Testis (tissue), 3 donors: ENCODE results near the gene DPP10. TPM values are rescaled to one million over a fixed set of nuclear protein-coding genes. Genes with fewer than 3 reads are reported as not detected.

Experiments
- DNase-seq: peaks from one replicate; pipeline ENCODE4 v3.0.0-alpha.2; 2019
- H3K27ac ChIP-seq, 2 donors: fragments of 200-600 bp; sonication (generic); one replicate each; pipeline ENCODE4 v1.5.1; 2019
- H3K27me3 ChIP-seq: fragments of 200-600 bp; sonication (generic); one replicate; pipeline ENCODE4 v1.5.1; 2019
- H3K36me3 ChIP-seq: fragments of 200-600 bp; sonication (generic); one replicate; pipeline ENCODE4 v1.5.1; 2017; ENCODE audit warnings: low read depth; ENCODE audit errors: missing control alignments
- H3K4me1 ChIP-seq: fragments of 200-600 bp; sonication (generic); one replicate; pipeline ENCODE4 v1.5.1; 2019
- H3K4me3 ChIP-seq, 2 donors: fragments of 200-600 bp; sonication (generic); one replicate each; pipeline ENCODE4 v1.5.1; 2017 to 2019
- H3K9me3 ChIP-seq: fragments of 200-600 bp; sonication (generic); one replicate; pipeline ENCODE4 v1.5.1; 2017
- CTCF ChIP-seq, 3 experiments: fragments of 450-650 bp in 2 of 3; fragments of 200-600 bp in 1 of 3; sonication (generic) in 1 of 3; IDR thresholded peaks; one replicate each; pipeline ENCODE4 v1.5.1; 2016 to 2019; ENCODE audit warnings: antibody characterized with exemption in 3 of 3, mild to moderate bottlenecking in 2 of 3, moderate library complexity in 1 of 3
- POLR2A ChIP-seq: fragments of 450-650 bp; IDR thresholded peaks from one replicate; pipeline ENCODE4 v1.6.1; 2017; ENCODE audit warnings: antibody characterized with exemption, mild to moderate bottlenecking, moderate library complexity
- WGBS, 2 donors: methylation state at CpG; one replicate each; pipeline ENCODE4 v1.1.5; 2018; 5-methylcytosine and 5-hydroxymethylcytosine counted together
- intact Hi-C: fragments of 100-400 bp; cut with DNase I; formaldehyde crosslinking; loops from one replicate; pipeline ENCODE4 v1.15.1; 2023; ENCODE audit warnings: low total_unique reads
- polyA plus RNA-seq: library from polyadenylated mRNA; stranded (reverse); fragments of 350-450 nt; fragmentation: Illumina TruSeq; extraction: RNeasy Lipid Tissue Mini Kit (QIAGEN cat#74804); gene quantifications from one replicate; pipeline ENCODE4 v1.2.3, GENCODE V29; 2014; ENCODE audit warnings: low read depth, low replicate concordance; ENCODE audit not compliant: insufficient read depth
- total RNA-seq, 2 donors: library from RNA; depleted of rRNA; stranded (reverse); fragments of >200 nt; gene quantifications; one replicate each; pipeline ENCODE4 v1.2.3, GENCODE V29; 2016

Gene DPP10
- total and polyA plus RNA-seq, 3 donors from 2014 or later, result 1.7 to 6.7 (median 6.7) TPM

- intact Hi-C loops, result no loop called here
- H3K27me3 ChIP-seq, result no peaks in the 10 kb centered on the region
- 84 to 89% methylated on average over 3 of the region's 3 CpGs for WGBS, 2 donors
- H3K4me1 ChIP-seq, result no peaks in the 10 kb centered on the region
- H3K27ac ChIP-seq, result no peak overlapping the region
- no peaks in the 10 kb centered on the region for H3K36me3 ChIP-seq
- H3K9me3 ChIP-seq, result no peaks in the 10 kb centered on the region
- TF ChIP-seq CTCF (IDR thresholded peaks at IDR 0.05) (no peak), POLR2A (no peak)
- no peak overlapping the region for H3K4me3 ChIP-seq
- DNase-seq, result no peak
Measured at GRCh38 chr2:115034801-115035200, 592.4 kb downstream of the DPP10 start.

- 74 to 92% methylated on average over 2 of the region's 2 CpGs for WGBS, 2 donors
Measured at GRCh38 chr2:115036818-115037217, 594.4 kb downstream of the DPP10 start.

GRCh38 chr2:115057473-115057872 lies 615.0 kb downstream of the DPP10 start:
- no peak overlapping the region for H3K27ac ChIP-seq
- no peaks in the 10 kb centered on the region for H3K9me3 ChIP-seq
- no peak for DNase-seq
- H3K36me3 ChIP-seq, result no peaks in the 10 kb centered on the region
- H3K4me3 ChIP-seq, result no peak overlapping the region
- WGBS, 2 donors, result 60 to 66% methylated on average over 2 of the region's 2 CpGs
- H3K27me3 ChIP-seq, result no peaks in the 10 kb centered on the region
- no peak for TF ChIP-seq CTCF (IDR thresholded peaks at IDR 0.05)
- TF ChIP-seq POLR2A, result no peak
- intact Hi-C loops, result no loop called here
- H3K4me1 ChIP-seq, result no peaks in the 10 kb centered on the region

More at GRCh38 chr2:115036818-115037217, 594.4 kb downstream of the DPP10 start:
- H3K9me3 ChIP-seq, result no peaks in the 10 kb centered on the region
- no peak overlapping the region for H3K27ac ChIP-seq
- DNase-seq, result no peak
- H3K36me3 ChIP-seq, result no peaks in the 10 kb centered on the region
- no peak overlapping the region for H3K4me3 ChIP-seq
- TF ChIP-seq POLR2A (no peak), CTCF (IDR thresholded peaks at IDR 0.05) (no peak)
- intact Hi-C loops, result no loop called here
- no peaks in the 10 kb centered on the region for H3K4me1 ChIP-seq
- H3K27me3 ChIP-seq, result no peaks in the 10 kb centered on the region

- intact Hi-C loops, result no loop called here
- H3K27ac ChIP-seq, result no peak overlapping the region
- H3K4me3 ChIP-seq, result no peak overlapping the region
- no peaks in the 10 kb centered on the region for H3K9me3 ChIP-seq
- no peaks in the 10 kb centered on the region for H3K4me1 ChIP-seq
- no peak for TF ChIP-seq CTCF (IDR thresholded peaks at IDR 0.05)
- no peak for TF ChIP-seq POLR2A
- no peak for DNase-seq
- H3K27me3 ChIP-seq, result no peaks in the 10 kb centered on the region
- H3K36me3 ChIP-seq, result no peaks in the 10 kb centered on the region
Measured at GRCh38 chr2:115070002-115070401, 627.6 kb downstream of the DPP10 start.

DNA sequence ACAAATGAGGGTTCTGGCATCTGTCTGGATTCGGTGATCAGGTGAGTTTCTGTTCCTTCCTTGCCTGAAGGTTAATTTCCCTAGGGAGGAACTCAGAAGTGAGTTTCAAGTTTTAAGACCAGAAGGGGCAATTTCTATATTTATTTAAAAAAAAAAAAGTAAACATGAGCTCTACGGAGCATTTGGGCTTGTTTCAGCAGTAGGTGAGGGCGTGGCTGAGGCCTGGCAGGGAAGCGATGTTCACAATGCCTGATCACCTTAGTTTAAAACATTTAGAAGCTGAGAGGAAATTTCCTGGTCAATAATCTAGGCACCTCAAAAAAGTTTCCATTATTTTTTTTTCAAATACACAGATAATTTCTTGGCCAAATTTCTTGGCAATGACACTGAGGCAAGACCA lies 629.1 kb downstream of the DPP10 start:
- intact Hi-C loops, result no loop called here
- WGBS, 2 donors, result 85 to 91% methylated on average over 4 of the region's 4 CpGs
- Histone ChIP-seq H3K9me3 (no peaks in the 10 kb centered on the region), H3K27me3 (no peaks in the 10 kb centered on the region), H3K36me3 (no peaks in the 10 kb centered on the region), H3K4me1 (no peaks in the 10 kb centered on the region), H3K4me3 (no peak overlapping the region), H3K27ac (no peak overlapping the region)
- no peak for DNase-seq
- TF ChIP-seq CTCF (IDR thresholded peaks at IDR 0.05) (no peak), POLR2A (no peak)
